Measurements from ENCODE around the gene UPK3BL1.
"Not testable (repeated sequence)": the region's sequence is repeated elsewhere in the genome, so short reads cannot be mapped to it uniquely, and the experiment has no call there.

UPK3BL1 gene, protein sequence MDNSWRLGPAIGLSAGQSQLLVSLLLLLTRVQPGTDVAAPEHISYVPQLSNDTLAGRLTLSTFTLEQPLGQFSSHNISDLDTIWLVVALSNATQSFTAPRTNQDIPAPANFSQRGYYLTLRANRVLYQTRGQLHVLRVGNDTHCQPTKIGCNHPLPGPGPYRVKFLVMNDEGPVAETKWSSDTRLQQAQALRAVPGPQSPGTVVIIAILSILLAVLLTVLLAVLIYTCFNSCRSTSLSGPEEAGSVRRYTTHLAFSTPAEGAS

DNA sequence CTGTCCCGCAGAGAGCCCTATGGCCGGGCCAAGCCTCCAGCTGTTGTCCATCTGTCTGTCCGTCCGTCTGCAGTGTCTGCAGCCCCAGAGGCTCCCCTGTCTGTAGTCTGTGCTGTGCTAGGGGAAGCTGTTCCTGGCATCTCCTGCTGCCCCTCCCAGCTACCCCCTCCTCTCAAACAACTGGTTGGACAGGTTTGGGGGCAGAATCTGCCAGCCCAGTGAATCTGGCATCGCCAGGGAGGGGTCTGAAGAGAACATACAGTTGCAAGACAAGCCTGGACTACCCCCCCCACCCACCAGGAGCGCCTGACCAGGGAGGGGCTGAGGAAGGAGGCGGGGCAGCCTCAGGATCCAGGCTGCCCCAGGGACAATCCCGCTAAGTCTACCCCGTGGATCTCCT is at the start of gene UPK3BL1:
Gene UPK3BL1, minus strand, starts transcription at position 101 of the 400 bp plus-strand sequence. Its CDS starts 50 bp downstream, at position 51.
- DNase-seq (ENCODE audit: low read depth in 2 of 2): not testable (repeated sequence)

DNA sequence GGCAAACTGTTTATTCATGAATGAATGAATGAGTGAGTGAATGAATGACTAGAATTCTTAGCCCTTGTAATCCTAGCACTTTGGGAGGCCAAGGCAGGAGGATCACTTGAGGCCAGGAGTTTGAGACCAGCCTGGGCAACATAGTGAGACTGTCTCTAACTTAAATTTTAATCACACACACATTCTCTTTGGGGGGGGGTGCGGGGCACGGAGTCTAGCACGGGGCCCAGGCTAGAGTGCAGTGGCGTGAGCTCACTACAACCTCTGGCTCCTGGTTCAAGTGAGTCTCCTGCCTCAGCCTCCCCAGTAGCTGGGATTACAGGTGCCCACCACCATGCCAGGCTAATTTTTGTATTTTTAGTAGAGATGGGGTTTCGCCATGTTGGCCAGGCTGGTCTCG is 48.0 kb upstream of the UPK3BL1 start:
- not testable (repeated sequence) for DNase-seq (ENCODE audit: low read depth in 2 of 2)

DNA sequence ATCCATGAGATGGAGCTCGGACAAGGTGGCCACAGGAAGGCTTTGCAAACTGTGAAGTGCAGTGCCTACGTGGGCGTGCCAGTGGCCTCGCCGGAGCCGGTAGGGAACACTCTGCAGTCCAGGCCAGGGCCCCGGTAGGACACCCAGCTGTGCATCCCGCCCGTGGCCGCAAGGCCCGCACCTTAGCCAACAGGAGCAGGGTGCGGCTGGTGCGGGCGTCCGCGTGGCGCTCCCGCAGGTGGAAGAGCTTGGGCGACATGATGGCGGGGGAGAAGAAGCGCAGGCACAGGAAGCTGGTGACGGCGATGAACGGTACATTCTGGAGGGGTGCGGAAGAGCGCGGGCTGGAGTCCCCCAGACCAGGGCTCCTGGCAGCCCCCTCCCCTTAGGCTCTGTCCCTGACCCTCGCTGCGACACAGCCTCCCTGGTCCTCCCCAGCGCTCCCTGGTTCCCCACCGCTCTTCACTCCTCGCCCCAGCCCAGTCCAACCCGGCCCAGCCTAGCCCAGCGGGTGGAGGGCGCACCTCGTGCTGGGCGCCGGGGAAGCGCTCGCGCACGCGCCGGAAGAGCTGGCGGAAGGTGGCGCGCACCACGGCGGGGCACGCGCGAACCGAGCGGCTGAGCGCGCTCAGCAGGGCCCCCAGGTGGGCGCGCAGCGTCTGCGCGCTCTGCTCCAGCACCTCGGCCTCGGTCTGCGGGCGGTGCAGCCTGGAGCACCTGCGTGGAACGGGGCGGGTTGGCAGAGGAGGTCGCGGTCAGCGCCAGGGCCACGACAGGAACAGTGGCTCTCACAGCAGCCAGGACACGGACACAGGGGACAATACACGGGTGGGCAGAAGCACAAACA is 47.1 kb upstream of the UPK3BL1 start:
- not testable (repeated sequence) for DNase-seq (ENCODE audit: low read depth in 2 of 2)

DNA sequence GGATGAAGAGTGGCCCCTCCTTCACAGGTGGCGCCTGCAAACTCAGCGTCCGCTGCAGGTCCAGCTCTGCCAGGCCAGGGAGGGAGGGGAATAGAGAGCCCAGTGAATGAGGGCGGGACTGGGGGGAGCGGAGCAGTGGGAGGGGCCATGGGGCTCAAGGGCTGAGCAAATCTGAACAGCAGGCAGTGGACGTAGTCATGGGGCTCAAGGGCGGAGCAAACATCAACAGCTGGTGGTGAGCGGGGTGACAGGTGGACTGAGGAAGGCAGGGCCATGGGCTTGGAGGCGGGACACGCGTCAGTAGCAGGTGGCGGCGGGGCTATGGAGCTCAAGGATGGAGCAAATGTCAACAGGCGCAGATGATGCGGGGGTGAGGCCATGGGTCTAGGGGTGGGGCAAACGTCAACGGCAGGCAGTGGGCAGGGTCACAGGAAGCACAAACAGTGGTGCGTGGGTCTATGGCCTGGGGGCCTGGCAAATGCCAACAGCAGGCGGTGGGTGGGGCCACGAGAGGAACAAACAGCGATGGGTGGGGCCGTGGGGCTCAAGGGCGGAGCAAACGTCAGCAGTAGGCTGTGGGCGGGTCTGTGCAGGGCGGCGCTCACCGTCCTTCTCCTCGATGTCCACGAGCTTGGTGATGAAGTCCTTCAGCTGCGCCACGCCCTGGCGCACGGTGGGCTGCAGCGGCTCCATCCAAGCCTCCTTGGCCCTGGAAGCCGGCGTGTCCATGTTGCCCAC is 45.9 kb upstream of the UPK3BL1 start:
- not testable (repeated sequence) for DNase-seq (ENCODE audit: low read depth in 2 of 2)

DNA sequence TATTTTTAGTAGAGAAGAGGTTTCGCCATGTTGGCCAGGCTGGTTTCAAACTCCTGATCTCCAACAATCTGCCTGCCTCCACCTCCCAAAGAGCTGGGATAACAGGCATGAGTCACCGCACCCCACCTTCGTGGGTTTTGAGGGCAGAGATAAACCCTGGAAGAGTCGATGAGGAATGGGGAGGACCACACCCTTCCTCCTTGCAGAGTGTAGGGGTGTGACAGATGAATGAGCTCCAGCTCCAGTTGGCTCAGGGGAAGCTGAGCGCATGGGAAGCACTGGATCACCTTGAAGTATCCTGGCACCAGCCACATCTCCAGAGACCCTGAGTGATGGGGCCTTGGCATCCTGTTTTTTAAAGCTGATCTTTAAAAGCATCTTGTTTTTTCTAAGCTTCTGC is 40.0 kb upstream of the UPK3BL1 start:
- not testable (repeated sequence) for DNase-seq (ENCODE audit: low read depth in 2 of 2)

DNA sequence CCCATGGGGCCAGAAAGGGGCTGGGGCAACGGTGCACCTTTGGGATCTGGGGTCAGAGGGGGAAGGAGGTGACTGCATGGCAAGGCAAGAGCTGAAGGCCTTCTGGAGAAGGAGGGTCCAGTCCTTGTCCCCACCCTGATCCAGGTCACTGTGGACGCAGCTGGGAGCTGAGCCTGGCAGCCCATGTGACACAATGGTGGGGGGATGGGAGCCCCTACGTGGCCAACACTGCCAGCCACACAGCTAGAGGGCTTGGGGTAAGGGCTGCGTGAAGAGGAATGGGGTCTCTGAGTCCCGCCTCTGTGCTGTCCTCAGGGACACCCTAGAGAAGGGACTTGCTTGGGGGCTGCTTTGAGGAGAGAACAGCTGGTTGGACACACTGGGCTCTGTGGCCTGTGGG is 38.2 kb upstream of the UPK3BL1 start:
- DNase-seq (ENCODE audit: low read depth in 2 of 2): not testable (repeated sequence)

DNA sequence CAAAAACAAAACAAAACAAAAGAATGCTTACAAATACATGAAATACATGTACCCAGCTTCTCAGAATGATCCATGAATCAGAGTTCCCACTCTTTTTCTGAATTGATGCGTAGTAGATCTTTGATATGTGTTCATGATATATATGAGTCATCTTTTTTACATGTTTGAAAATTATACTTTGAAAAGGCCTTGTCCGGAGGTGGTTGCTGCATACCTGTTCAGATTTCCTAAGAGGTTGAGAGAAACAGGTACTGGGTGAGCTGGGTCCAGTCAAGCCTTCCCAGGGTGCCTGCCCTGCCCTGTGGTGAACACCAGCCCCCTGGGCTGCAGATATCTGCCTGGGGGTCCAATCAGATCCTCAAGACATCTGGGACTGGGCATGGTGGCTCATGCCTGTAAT is 33.0 kb upstream of the UPK3BL1 start:
- DNase-seq (ENCODE audit: low read depth in 2 of 2): not testable (repeated sequence)

DNA sequence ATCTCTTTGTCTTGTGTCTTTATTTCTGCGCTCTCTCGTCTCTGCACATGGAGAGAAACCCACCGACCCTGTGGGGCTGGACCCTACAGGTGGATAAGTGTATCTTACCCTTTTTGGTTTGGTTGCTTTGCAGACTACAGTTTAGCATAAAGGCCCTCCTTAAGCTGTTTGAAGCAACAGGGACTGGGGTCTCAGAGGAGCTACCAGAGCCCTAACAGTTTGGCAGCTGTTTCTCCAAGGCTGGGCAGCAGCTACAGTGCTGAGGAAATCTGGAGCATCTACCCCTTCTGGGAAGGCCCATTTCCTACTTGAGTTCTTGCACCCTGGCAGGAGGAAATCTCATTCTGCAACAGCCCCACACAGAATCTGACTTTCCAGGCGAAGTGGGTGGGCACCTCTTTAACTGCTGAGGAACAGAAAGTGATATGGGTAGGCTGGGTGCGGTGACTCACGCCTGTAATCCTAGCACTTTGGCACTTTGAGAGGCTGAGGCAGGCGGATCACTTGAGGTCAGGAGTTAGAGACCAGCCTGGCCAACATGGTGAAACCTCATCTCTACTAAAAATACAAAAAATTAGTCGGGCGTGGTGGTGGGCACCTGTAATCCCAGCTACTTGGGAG is 31.0 kb upstream of the UPK3BL1 start:
- DNase-seq (ENCODE audit: low read depth in 2 of 2): not testable (repeated sequence)

DNA sequence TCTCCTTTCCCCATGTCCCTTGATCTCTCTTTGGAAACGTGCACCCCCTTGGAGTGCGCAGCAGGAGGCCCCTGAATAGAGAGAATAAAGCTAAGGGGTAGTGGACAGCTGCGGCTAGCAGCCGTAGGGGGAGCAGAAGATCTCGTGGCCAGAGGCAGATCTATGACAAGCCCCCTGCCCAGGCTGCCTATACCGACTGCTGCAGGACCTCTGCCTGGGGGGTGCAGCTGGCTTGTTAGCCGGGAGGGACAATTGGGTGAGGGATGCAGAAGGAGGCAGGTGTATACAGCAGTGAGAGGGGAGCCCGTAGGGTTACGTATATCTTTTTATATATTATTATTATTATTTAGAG is 29.3 kb upstream of the UPK3BL1 start:
- not testable (repeated sequence) for DNase-seq (ENCODE audit: low read depth in 2 of 2)

DNA sequence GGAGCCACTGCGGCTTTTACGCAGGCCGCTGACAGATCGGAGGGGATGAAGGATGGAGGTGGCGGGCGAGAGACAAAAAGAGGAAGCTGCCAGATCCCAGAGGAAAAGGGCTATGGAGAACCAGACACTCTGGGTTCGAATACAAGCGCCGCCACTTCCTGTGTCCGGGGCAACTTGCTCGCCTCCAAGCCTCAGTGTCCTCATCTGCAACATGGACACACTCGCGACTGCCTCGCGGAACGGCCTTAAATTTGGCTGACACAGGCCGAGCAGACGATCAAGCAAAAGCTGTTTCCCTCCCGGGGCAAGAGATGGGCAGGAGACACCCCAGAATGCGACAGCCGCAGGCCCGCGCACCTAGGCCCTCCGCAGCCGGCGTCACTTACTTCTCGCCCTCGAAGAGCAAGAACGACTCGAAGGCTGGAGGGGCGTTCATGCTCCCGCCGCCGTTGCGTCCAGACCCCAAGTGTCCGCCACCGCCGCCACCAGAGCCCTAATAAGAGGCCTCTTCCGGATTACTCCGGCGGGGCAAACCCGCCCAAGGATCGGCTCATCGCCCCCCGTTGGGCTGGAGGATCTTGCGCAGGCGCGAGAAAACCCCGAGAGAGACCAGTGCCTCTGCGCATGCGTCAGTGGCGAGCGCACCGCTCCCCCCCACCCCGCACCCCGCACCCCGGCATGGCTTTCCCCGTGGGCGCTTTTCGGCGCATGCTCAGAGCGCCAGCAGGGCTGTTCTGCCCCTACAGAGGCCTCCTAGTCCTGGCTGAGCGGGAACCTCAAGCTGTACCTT is 28.8 kb upstream of the UPK3BL1 start, which contains the start of gene POLR2J2:
Gene POLR2J2, minus strand, starts transcription at position 498 of the 790 bp plus-strand sequence. Its CDS starts 62 bp downstream, at position 436.
- DNase-seq (ENCODE audit: low read depth in 2 of 2): not testable (repeated sequence)

DNA sequence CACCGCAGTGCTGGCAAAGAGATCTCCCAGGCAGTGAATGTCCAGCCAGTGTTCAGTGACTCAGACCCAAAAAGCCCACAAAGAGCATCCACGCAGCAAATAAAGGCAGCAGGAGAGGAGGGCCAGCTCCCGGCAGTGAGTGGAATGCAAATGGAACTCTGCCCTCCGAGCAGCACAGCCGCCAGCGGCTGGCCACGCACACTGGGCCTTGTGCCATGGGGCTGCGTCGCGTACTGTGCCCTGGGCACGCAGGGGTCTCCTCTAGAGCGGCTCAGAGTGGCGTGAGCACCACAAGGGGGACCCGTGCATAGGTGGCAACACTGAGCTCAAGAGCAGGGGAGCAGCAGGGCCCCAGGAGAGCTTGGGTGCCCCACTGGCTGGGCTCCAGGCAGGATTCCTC is 24.9 kb upstream of the UPK3BL1 start:
- not testable (repeated sequence) for DNase-seq (ENCODE audit: low read depth in 2 of 2)

DNA sequence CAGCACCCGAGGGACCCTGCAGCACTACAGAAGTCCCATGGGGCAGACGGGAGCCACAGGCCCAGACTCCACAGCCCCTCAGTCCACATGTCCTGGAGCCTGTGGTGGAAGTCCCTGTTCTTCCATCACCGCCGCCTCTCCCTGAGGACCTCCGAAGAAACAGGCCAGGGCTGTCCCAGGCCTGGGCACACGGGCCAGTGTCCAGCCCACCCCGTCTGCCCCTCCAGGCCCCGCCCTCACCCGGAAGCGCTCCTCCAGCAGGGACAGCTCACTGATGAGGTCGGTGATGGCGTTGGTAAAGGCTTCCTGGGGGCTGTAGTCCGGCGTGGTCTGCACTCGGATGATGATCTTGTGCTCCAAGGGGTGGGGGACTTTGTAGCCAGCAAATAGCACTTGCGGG is 24.3 kb upstream of the UPK3BL1 start:
- DNase-seq (ENCODE audit: low read depth in 2 of 2): not testable (repeated sequence)

DNA sequence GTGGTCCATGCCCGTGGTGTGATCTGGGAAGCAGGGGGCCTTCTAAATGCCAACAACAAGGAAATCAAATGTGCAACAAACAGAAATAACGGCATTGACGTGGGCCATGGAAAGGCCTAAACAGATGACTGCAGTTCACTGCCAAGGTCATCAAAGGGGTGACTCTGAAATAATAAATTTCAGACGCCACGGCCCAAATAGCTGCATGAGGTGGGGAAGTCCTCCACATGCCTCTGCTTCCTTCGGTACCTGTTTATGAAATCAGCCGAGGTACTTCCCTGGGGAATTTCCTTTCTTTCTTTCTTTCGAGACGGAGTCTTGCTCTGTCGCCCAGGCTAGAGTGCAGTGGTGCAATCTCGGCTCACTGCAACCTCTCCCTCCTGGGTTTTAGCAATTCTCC is 22.2 kb upstream of the UPK3BL1 start:
- not testable (repeated sequence) for DNase-seq (ENCODE audit: low read depth in 2 of 2)

DNA sequence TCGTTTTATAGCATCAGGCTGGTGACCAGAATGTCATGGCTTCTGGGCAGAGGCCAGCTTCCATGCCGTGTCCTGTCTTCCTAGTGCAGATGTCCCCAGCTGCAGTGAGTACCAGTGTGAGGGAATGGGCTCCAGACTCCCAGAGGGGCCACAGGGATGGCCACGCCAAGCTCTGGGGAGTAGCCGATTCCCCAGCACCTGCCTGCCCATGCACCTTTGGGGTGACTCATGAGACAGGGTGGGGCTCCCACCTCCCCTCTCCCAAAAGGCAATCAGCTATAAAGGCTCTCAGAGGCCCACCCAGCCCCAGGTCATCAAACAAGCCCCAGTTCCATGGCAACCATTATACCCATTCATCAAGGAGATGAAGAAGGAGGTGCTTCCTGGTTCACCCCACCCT is 7.3 kb upstream of the UPK3BL1 start, which contains the start of gene SPDYE2B:
Gene SPDYE2B, plus strand, starts transcription at position 396 of the 400 bp plus-strand sequence. CDS start 2,030 bp downstream, outside the sequence.
- DNase-seq (ENCODE audit: low read depth in 2 of 2): not testable (repeated sequence)

DNA sequence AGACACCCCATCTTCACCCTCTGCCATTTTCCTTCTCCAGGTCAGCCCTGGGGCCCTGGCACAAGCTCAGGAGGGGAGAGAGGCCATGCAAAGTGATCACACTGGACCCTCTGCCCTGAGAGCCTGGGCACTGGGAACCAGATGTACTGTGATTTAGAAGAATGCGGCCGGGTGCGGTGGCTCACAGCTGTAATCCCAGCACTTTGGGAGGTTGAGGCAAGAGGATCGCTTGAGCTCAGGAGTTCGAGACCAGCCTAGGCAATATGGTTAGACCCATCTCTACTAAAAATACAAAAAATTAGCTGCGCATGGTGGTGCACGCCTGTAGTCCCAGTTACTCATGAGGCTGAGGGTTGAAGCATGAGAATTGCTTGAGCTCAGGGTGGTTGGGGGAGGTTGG is 5.2 kb upstream of the UPK3BL1 start:
- DNase-seq (ENCODE audit: low read depth in 2 of 2): not testable (repeated sequence)

DNA sequence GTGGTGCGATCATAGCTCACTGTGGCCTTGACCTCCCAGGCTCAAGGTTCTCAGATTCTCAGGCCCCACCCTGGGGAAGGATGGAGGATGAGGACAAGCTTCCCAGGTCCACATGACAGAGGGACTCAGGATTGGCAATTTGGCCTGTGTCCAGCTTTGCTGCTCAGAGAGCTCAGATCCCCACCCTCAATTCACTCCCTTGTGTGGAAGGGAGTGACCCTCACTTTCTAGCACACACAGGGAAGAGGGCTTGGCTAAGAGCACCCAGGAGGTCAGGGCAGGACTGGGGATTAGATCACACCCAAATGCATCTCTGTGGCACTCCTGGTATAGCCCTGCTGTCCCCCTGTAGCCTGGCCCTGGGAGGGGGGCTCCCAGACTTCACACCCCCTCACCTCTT is 813 bp upstream of the UPK3BL1 start:
- DNase-seq (ENCODE audit: low read depth in 2 of 2): not testable (repeated sequence)

DNA sequence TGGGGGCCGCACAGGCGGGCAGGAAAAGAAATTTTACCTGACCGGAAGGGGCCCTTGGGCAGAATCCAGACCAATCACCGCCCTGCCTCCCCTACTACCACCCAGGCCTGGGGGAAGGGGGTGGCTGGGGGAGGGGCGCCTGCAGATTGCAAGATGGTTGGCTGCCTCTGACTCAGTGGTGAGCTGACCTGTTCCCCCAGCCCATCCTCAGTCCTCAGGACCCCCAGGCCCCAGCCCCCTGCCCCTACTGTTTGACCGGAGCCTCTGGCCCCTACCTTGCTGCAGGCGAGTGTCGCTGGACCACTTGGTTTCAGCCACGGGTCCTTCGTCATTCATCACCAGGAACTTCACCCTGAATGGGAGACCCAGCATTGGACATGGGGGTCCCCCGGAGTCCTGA is 3.7 kb downstream of the UPK3BL1 start:
- not testable (repeated sequence) for DNase-seq (ENCODE audit: low read depth in 2 of 2)

DNA sequence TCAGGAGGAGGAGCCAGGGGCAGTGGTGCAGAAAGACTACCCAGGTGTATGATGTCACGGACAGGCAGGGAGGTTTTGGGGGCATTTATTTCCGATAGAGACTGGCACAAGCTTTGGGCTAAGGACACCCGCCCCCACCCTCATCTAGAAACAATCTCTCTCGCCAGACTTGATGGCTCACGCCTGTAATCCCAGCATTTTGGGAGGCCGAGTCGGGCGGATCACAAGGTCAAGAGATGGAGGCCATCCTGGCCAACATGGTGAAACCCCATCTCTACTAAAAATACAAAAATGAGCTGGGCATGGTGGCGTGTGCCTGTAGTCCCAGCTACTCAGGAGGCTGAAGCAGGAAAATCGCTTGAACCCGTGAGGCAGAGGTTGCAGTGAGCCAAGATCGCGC is 5.6 kb downstream of the UPK3BL1 start:
- not testable (repeated sequence) for DNase-seq (ENCODE audit: low read depth in 2 of 2)

DNA sequence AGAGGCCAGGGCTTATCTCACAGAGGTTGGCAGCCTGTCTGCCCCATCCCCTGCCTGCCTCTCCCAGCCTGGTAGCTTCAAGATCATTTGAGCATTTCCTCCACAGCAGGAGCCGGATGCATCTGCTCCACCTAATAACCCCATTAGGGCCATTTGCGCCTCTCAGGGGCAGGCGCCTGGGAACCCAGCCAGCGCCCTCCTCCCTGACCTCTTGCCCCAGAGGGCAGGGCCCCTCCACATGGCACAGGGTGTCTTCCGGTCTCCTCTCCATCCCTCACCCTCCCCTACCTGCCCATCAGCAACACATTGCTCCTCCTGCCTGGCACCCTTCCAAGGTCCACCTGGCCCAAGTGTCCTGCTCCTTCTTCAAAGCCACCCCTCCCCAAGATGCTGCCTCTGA is 7.2 kb downstream of the UPK3BL1 start:
- not testable (repeated sequence) for DNase-seq (ENCODE audit: low read depth in 2 of 2)

DNA sequence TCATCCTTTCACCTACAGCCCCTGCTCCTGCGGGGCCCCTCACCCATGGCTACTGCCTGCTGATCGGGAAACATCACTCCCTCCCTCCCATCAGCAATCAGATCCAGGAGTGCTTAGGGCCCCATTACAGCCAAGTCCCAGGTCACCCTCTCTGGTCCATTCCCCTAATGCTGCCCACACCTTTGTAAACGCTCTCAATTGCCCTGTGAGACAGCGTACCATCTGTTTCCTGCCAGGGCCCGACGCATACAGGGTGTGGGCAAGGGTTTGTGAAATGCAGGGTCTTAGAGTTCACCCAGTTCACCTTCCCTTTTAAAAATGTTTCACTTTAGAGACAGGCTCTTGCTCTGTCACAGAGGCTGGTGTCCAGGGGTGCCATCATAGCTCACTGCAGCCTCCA is 8.3 kb downstream of the UPK3BL1 start:
- DNase-seq (ENCODE audit: low read depth in 2 of 2): not testable (repeated sequence)

DNA sequence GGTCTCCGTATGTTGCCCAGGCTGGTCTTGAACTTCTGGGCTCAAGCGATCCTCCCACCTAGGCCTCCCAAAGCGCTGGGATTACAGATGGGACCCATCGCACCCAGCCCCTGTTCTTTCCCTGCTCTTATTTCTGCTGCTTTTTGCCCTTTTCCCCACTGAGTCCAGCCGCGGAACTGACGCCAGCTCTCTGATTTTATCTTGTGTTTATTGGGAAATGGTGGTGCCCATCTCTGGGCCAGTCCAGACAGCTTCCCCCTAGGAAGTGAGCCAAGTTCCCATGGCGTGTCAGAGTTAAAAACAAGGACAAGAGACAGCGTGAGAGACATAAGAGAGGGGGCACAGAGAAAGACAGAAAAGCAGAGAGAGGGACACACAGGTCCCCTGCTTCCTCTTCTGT is 12.0 kb downstream of the UPK3BL1 start:
- not testable (repeated sequence) for DNase-seq (ENCODE audit: low read depth in 2 of 2)
